NCI-H2171 (cell line): ENCODE data around the gene CACNA1D.
"Not testable (repeated sequence)": the region's sequence is repeated elsewhere in the genome, so short reads cannot be mapped to it uniquely, and the experiment has no call there.

Source experiments
- DNase-seq: peaks from one replicate; lab custom pipeline; 2025; lab: John Stamatoyannopoulos, UW

The CACNA1D gene

DNA sequence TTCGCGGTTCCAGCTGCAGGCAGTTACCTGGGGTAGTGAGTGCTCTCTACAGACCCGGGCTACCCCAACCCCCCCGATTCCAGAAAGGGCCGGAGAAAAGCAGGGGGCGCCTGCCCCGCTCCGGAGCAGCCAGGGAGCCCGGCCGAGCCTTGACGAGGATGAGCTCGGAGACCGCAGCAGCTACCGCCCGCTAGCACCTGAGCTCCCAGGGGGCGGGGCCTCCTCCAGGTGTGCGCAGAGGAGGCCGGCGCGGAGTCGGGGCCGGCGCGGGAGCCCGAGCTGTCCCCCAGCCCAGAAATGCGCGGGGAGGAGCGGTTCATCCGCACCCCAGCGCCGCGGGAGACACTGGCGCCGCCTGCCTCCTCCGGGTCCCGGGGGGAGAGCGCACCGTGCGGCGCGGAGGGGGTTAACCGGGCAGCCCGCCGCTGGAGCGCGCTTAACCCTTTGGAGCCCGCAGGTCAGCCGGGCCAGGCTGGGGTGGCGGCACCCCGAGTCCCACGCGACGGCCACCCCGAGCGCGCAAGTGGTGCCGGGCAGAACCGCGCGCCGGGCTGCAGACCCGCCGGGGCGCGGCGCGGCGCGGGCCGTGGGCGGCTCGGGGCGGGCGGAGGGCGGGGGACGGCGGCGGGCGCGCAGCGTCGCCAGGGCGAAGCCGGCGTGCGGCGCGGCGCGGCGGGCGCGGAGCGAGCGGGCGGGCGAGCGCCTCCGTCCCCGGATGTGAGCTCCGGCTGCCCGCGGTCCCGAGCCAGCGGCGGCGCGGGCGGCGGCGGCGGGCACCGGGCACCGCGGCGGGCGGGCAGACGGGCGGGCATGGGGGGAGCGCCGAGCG, at the start of gene CACNA1D:
CACNA1D (plus strand) TSS at position 649 of the 829 bp plus-strand sequence. CDS start 556 bp downstream, outside the sequence.
- peak; percentile 30 for DNase-seq

DNA sequence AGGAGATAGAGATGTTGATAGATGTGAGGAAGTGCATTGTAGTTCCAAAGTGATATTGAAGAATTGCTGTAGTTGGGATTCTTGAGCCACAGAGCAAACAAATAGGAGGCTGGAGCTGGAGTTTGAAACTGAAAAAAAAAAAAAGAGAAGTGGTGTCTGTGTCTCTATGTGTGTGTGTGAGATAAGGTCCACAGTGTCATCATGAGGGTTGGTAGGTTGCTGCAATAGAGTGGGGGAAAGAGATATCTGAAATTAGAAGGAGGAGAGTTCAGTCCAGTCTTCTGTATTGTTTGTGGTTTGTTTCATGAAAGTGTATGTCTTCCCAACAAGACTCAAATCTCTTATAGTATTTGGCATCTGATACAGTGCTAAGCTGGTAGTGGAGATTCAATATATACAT, 37.3 kb upstream of the CACNA1D start:
- no peak for DNase-seq

DNA sequence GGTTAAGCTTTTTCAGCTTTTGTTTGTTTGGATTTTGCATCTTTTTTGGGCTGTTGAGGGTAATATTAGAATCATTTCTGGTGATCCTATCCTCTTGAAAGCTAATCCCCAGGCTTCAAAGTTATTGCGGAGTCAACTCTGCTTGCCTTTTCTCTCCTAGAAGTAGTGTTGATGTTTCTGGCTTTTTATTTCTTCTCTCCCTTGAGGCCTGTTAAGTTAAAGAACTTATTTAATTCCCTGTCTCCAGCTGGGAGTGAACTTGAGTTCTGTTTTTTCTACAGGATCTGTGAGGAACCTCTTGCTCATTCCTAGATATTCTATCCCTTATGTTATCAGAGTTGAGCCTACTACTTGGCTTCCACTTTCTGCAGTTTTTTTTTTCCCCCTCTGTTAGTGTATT, 34.1 kb upstream of the CACNA1D start:
- no peak for DNase-seq

DNA sequence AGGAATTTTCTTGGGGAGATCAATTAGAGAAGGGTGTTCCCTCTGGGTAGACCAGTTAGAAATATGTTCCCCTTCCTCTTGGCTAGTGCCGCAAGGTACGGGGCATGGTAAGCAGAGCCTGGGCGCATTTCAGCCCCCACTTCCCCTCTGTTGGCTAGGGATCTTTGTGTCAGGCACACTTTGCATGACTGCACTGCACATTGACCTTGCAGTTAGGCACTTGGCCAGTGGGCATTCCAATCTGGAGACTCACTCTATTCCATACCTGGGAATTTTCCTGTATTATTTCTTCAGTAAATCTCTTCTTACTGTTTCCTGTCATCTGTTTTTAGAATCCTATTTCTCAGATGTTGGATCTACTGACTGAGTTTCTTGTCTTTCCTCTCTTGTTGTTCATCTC, 30.0 kb upstream of the CACNA1D start:
- no peak for DNase-seq

DNA sequence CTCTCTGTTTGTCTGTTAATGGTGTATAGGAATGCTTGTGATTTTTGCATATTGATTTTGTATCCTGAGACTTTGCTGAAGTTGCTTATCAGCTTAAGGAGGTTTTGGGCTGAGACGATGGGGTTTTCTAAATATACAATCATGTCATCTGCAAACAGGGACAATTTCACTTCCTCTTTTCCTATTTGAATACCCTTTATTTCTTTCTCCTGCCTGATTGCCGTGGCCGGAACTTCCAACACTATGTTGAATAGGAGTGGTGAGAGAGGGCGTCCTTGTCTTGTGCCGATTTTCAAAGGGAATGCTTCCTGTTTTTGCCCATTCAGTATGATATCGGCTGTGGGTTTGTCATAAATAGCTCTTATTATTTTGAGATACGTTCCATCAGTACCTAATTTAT, 24.7 kb upstream of the CACNA1D start:
- not testable (repeated sequence) for DNase-seq

DNA sequence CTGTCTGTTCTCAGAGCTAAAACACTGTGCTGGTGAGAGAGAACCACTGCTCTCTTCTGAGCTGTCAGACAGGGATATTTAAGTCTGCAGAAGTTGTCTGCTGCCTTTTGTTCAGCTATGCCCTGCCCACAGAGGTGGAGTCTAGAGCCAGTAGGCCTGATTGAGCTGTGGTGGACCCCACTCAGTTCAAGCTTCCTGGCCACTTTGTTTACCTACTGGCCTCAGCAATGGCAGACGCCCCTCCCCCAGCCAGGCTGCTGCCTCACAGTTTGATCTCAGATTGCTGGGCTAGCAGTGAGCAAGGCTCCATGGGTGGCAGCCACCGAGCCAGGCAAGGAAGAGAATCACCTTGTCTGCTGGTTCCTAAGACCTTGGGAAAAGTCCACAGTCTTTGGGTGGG, 21.0 kb upstream of the CACNA1D start:
- DNase-seq: no peak

DNA sequence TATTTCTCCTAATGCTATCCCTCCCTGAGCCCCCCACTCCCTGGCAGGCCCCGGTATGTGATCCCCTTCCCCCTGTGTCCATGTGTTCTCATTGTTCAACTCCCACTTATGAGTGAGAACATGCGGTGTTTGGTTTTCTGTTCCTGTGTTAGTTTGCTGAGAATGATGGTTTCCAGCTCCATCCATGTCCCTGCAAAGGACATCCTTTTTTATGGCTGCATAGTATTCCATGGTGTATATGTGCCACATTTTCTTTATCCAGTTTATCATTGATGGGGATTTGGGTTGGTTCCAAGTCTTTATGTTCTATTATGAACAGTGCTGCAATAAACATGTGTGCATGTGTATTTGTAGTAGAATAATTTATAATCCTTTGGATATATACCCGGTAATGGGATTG, 18.0 kb upstream of the CACNA1D start:
- DNase-seq: not testable (repeated sequence)

DNA sequence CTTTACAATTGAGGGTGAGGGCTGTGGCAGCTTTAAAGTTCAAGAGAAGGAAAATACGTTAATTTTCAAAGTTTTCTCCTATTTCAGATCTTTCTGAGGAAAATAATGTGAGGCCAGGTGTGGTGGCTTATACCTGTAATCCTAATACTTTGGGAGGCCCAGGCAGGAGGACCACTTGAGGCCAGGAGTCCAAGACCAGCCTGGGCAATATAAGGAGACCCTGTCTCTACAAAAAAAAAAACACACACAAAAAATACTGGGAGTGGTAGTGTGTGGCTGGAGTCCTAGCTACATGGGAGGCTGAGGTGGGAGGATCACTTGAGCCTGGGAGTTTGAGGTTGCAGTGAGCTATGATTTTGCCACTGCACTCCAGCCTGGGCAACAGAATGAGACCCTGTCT, 16.7 kb upstream of the CACNA1D start:
- DNase-seq: not testable (repeated sequence)

DNA sequence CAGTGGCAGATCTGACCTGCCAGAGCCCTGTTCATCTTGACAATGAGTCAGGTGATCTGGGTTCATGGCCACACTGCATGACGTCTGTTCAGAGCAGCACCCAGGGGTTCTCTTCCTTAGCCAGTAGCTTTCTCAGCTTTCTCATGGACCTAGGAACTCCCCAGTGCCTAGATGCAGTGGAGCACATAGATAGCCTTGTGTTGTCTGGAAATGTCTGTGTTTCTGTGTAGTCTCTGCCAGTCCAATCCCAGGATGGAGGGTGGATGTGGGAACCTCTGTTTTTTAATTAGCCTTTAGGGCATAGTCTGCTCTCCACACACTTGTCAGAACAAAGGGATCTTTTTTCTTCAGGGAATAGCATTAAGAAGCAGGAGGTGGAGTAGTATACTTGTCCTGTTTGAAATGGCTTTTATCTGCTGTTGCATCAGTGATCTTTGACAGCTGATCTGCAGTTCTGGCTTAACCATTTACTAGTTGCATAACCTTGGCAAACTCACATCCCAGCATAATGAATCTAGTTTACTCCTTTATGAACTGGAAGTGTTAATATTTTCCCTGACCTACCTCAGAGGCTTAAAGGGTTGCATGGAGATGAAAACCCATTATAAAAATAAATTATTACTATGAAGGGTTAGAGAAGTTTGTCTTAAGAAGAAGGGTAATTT, 16.1 kb upstream of the CACNA1D start:
- no peak for DNase-seq

DNA sequence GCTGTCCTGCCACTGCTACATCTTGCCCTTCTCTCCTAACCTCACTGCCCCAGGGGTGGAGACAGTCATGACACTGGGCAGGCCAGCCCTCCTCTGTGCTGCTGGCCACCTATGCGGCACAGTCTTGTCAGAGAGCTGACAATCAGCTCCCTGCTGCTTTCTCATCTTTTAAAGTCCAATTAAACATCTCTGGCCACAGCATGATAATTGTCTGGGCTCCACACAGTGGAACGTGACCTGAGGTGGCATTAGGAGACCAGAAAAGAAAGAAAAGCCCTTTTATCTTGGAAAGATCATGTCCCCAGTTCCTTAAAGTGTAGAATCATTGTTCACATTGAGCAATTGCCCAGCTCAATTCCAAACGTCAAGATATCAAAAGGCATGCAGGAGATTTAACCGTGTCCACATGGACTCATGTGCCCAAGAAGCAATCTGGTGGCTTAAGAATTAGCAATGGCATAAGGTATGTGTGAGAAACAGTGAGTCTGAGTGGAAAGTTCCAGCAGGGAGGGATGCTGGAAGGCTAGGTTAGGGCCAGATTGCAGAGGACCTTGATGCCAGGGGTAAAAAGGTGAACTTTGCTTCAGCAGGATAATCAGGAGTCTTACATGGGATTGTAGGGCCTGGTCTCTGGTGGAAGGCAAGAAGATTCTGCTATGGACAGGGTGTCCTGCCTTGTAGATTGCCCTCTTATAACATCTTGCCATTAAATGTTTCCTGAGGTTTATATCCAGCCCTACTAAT, 15.3 kb upstream of the CACNA1D start:
- no peak for DNase-seq

DNA sequence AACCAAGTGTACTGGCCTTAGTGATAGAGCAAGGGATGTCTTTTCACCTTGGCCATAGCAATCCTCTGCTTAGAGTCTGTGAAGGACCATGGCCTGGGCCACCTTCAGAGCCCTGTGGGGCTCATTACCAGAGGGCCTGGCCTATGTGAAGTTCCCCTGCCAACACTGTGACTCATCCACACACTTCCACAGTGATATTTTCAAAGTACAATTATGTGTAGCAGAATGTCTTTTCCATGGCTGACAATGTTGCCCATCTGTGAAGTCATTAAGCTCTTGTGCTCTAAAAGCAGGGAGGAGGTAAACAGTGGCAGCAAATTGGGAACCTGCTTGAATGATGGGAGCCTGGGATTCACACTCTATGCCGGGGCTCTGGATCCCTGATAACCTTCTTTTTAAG, 12.2 kb upstream of the CACNA1D start:
- no peak for DNase-seq

DNA sequence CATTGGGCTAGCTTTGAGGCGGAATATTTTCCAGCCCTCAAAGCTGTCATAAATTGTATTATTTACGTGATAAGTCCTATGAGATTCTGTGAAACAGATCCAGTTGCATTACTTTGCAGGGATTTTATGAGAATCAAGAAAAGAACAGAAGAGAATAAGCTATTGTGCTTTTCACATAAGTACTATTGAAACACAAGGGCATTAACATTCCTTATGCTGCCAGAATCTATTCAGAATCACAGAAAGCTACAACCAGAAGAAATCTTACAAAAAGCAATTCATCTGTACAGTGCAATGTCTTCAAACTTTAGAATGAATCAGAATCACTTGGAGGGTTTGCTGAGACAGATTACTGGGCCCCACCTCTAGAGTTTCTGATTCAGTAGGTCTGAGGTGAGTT, 10.6 kb upstream of the CACNA1D start:
- no peak for DNase-seq

DNA sequence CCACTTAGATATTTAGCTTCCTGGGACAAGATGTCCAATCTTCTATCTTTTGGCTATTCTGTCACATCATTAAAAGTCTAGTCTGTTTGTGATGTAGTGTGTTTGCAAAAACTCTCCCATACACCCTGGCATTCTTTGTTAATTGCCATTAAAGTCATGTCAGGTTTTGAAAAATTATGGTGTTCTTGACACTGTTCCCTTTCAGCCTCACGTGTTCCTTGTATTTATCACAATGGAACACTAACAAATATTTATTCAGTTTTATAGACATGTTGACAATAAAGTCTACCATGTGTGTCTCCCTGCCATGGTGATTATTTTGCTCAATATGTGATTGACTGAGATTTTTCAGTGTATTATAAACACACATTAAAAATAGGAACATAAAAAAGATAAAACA, 9.4 kb upstream of the CACNA1D start:
- DNase-seq: no peak

DNA sequence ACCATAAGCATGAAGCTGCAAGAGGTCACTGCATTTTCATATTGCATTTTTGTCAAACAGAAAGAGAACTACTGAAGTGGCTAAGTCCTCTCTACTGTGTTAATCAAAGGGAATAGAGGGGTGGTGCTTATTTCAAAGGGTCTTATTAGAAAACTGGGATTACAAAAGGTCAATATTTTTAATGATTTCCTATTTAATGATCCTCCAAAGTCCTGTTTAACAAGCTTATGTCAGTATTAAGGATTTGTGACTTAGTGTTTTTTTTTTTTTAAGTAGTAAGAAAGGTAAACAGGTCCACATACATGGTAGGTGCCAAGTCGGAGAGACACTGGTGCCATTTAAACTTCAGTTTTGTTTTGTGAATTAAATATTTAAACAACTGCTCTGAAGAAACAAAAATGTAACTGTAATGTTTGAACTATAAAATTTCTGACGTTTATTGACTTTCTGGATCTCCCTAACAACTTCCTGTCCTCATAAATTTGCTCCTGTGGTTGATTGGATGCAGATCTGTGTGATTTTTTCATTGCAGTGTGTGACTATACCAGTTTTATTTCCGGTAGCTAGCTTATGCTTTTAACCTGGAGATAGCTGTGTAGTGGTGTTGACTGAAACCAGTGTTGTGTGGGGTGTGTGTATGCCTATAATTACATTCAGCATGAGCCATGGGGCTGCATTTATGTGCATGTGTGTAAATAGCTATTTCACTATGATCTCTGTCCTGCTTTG, 8.6 kb upstream of the CACNA1D start:
- DNase-seq: no peak

DNA sequence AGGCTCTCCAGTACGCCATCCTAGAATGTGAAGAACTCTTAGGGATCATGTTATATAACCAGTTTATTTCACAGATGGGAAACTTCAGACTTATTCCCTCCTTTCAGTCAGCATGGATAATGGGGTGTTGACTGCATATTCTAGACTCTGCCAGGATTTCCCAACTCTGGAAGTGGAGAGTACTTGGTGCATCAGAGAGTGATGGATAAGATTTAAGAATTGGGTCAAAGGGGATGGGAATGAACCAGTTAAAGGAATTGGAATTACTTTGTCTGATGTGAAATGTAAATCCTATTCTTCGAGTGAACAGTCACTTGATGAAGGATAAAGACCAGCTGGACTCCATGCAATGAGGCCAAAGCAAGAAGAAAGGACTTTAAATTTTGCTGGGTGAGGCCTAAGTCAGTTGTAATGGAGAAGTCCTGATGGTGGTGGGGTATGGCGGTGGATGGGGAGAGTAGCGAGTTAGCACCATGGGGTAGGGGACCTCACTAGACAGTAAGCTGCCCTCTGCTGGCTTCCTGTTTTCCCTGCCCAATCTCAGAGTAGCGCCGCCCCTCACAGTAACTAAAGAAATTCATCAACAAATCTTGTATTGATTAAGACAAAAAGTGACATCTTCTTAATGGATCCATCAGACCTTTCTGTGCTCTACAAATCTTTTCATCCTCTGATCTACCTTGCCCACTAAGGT, 7.3 kb upstream of the CACNA1D start:
- no peak for DNase-seq

DNA sequence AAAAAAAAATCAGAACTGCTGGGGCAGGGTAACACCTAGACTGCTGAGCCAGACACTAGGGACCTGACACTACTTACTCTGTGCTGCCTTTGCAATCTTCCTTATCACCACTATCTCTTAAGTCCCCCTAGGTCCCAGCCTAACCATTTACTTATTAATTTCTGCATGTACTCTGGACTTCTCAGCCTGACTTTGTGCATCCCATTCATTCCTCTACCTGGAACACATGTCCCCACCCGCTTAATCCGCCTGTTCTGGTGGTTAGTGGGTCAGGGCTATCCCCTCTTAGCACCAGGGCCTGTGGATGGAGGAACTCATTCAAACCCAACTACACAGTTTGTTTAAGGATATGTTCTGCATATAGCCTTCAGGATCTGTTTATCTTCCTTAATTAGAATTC, 5.0 kb upstream of the CACNA1D start:
- DNase-seq: no peak

DNA sequence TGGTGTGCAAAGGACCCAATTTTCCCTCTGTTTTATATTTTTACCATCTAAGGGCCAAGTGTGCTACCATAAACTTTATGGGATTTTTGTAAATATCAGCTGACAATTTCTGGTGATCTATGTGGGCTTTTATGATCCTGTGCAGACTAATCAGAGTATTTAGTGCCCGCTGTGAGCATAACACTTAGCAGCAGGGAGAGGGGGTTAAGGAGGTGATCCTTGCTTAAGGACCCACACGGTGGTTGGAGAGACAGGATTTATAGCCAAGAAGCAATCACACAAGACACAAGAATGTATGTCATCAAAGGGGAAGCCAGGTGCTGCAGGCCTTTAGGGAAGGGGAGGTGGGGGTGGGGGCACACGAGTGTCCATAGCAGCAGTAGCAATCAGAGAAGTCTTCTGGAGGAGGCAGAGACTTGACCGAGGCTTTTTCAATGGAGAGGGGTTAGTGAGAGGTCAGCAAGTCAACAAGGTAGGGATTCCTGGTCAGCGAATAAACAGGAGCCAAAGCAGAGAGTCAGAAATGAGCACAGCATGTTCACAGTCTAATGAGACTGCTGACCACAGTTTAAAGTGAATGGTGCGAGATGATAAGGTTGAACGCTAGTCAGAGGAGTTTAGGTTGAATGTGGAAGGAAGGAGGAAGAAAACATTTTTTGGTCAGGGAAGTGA, 4.5 kb upstream of the CACNA1D start:
- DNase-seq: no peak

DNA sequence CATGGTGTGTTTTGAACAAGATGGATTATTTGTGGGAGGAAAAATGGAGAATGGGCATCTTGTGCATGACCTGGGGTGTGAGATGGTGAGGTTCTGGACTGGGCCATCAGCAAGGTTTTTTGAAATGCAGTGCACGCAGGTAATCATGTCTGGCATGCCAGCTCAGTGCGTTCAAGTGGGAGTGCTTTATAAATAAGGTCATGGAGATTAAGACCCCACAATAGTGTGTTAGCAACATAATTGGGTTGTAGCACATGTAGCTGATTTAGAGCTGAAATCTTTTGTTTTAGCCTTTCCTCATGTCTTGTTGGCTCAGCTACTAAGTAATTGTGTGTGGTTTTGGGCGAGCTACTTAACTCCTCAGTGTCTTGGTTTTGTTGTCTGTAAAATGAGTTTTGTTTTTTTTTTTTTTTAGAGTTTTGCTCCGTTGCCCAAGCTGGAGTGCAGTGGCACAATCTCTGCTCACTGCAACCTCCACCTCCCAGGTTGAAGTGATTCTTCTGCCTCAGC, 3.9 kb upstream of the CACNA1D start:
- no peak for DNase-seq

DNA sequence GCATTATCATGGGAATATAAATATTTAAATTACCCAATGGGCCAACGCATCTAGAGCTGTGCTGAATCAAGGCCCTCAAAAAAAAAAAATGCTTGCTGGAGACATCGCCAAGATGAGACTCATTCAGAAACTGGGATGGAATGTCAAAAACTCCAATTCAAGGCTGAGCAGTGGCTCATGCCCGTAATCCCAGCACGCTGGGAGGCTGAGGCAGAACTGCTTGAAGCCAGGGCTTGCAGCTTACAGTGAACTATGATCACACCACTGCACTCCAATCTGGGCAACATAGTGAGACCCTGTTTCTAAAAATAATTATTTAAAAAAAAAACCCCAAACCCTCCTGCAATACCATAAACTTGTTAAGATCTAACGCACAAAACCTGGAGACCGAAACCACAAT, 3.1 kb upstream of the CACNA1D start:
- DNase-seq: no peak

DNA sequence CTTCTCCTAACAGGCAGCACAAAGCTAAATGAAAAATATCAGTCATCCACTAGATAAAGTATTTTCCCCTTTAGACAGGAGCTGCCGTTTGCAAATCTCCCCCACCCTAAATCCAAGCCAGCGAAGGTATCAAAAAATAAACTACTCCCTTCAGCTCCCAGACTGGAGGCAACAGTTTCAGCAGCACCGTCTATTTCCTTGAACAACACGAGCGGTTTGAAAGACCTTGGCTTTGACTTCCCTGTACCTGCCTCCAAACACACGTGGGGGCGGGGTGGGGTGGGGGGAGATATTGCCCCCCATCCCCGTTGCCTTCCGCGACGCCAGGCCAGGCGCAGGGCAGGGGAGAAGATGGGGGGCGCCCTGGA, 832 bp upstream of the CACNA1D start:
- no peak for DNase-seq

DNA sequence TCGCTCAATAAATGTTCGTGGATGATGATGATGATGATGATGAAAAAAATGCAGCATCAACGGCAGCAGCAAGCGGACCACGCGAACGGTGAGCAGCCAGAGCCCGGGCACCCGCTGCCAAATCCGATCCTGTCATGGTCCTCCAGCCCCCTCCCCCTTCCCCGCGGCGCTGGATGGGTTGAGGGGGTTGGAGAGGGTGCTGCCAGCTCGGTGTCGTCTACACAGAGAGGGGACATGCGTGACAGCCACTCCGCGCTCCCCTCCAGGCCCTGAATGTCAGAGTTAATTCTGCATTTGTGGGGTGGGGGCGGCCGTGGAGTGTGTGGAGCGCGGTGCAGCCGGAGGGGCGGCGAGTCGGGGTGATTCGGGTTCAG, 722 bp downstream of the CACNA1D start:
- DNase-seq: no peak
